NCI-H1105 (cell line): Measurements from ENCODE around the gene MYBPH.
A peak's percentile ranks its signal among the peaks of the same experiment; 100 is the strongest.

ENCODE experiments used
- DNase-seq: peaks from one replicate; lab custom pipeline; 2025; lab: John Stamatoyannopoulos, UW

MYBPH gene

GRCh38 chr1:203129501-203130231, 46.0 kb downstream of the MYBPH start:
- DNase-seq = no peak

GRCh38 chr1:203128716-203129500, 46.7 kb downstream of the MYBPH start:
- no peak for DNase-seq

DNA sequence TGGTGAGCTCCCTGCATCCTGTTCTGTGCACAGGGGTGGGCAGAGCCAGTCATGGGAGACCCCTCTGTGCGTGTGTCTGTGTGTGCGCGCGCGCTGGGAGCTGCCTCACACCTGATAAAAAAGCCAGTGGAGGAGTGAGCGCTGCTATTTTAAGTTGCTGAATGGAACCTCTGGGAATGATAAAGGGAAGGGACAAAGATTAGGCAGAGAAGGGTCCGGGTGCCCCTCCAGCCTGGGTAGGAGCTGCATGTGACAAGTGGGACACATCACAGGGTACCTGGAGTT, 47.3 kb downstream of the MYBPH start:
- DNase-seq = no peak

DNA sequence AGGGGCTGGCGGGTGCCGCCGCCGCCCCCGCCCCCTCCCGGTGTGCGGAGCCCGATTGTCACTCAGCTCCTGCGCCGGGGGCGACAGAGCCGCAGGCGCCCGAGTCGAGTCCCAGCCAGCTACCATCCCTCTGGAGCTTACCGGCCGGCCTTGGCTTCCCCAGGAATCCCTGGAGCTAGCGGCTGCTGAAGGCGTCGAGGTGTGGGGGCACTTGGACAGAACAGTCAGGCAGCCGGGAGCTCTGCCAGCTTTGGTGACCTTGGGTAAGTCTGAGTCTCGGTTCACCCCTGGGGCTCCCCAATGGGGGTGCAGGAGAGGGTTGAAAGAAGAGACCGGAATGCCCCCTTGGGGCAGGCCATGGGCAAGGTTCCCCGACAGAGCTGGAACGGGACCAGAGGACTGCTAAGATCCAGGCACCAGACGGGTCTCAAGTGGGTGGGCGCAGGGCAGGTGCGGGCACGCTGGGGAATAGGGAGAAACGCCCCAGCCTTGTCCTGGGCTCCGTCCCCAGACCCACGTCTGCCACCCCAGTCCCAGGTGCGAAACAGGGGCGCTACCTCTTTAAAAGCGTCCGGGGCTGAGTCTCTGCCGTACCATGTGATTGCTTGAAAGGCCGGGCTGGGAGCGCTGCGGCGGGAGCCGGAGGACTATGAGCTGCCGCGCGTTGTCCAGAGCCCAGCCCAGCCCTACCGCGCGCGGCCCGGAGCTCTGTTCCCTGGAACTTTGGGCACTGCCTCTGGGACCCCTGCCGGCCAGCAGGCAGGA, 47.8 kb downstream of the MYBPH start, which contains the start of gene ADORA1:
ADORA1 (plus strand) TSS at position 61 of the 765 bp plus-strand sequence. CDS start 1,116 bp downstream, outside the sequence.
- peak; percentile 39 for DNase-seq

GRCh38 chr1:203126866-203127665, 48.6 kb downstream of the MYBPH start:
- no peak for DNase-seq

- no peak for DNase-seq
Observed at GRCh38 chr1:203126151-203126865, 49.3 kb downstream of the MYBPH start.

GRCh38 chr1:203124546-203125317, 50.9 kb downstream of the MYBPH start:
- peak; percentile 27 for DNase-seq

GRCh38 chr1:203124011-203124410, 51.6 kb downstream of the MYBPH start:
- DNase-seq = no peak

DNA sequence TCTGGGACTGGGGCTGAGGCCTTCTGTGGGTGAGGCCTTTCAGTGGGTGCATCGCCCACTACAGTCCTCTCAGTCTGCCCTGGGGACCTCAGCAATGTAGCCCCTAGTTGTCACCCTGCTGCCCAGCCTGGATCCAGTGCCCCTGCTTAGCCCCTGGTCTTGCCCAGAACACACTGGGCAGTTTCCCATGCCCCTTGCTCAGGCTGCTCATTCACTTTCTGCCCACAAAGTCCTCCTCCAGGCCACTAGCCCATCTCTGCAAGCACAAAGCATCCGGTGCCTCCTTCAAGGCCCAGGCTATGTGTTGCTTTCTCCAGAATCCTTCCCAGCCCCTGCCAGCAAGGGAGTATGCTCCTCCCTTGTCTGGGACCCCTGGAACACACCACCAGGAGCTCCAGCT, 53.5 kb downstream of the MYBPH start:
- no peak for DNase-seq

GRCh38 chr1:203121186-203122015, 54.2 kb downstream of the MYBPH start:
- DNase-seq = no peak

DNA sequence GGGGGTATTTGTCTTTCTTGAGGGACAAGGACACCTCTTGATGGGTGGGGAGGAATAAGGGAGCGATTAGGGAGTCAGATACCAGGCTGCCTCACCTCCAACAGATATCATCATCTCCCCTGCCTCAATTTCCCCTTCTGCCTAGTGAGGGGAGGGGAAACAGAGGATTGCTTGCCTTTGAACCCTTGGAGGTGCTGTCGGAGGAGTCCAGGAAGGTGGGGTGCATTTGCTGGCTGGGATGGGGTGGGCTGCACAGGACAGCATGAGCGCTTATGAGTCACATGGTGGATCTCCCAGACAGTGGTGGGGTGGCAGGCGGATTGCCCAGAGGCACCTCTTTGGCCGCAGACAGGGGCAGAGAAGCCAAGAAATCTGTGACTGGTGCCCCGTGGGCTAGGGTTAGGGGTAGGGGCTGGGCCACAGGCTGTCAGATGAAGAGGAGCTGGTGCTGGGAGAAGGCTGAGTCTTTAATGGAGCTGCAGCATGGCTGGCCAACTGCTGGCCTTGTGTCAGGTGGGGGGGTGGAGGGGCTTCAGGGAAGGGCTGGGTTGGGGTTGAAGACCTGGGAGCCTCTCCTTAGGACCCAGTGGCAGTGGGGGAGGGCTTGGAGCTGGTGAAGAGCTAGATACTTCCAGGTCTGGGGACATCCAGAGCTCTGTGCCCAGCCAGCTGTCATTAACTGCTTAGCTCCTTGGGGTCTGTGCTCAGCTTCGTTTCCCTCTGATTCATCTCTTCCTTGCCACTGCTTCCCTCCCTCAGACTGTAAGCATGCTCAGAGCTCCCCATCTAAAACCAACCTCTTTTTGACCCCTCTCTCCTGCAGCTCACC, 55.1 kb downstream of the MYBPH start:
- no peak for DNase-seq
